Measurements from ENCODE around the gene UBXN7.

UBXN7 gene

DNA sequence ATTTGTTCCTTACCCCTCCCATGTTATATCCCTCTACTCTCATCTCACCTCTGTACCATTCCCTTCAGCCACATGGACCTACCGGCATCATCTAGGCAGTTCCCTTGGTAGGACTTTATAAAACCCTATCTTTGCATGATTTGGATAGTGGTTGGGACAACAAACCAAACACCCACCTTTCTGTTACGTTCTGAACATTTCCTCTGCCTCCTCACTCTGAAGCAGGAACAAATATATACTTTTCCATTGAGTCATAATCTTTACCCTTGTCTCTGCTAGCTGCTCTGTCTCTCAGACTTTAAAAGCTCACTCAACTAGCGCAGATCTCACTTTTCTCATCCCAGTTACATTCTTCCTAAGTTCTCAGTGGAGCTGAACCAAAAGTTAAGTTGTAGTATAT lies 17.8 kb downstream of the UBXN7 start:
- no peak overlapping the region for H3K4me3 ChIP-seq (ENCODE audit: control insufficient read depth, low read depth, low read length)

GRCh38 chr3:196412704-196413103 lies 19.5 kb downstream of the UBXN7 start:
- H3K4me3 ChIP-seq (ENCODE audit: control insufficient read depth, low read depth, low read length): no peak overlapping the region
- no peak for DNase-seq (ENCODE audit: low read depth)
- TF ChIP-seq, protein P1, sequence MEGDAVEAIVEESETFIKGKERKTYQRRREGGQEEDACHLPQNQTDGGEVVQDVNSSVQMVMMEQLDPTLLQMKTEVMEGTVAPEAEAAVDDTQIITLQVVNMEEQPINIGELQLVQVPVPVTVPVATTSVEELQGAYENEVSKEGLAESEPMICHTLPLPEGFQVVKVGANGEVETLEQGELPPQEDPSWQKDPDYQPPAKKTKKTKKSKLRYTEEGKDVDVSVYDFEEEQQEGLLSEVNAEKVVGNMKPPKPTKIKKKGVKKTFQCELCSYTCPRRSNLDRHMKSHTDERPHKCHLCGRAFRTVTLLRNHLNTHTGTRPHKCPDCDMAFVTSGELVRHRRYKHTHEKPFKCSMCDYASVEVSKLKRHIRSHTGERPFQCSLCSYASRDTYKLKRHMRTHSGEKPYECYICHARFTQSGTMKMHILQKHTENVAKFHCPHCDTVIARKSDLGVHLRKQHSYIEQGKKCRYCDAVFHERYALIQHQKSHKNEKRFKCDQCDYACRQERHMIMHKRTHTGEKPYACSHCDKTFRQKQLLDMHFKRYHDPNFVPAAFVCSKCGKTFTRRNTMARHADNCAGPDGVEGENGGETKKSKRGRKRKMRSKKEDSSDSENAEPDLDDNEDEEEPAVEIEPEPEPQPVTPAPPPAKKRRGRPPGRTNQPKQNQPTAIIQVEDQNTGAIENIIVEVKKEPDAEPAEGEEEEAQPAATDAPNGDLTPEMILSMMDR (IDR thresholded peaks at IDR 0.05; ENCODE audit: control insufficient read depth, insufficient read depth, low read depth, low read length, missing control alignments): no peak

More for the DNA sequence above, 17.8 kb downstream of the UBXN7 start:
- DNase-seq (ENCODE audit: low read depth): no peak
- TF ChIP-seq, protein P1 (IDR thresholded peaks at IDR 0.05; ENCODE audit: control insufficient read depth, insufficient read depth, low read depth, low read length, missing control alignments): no peak

DNA sequence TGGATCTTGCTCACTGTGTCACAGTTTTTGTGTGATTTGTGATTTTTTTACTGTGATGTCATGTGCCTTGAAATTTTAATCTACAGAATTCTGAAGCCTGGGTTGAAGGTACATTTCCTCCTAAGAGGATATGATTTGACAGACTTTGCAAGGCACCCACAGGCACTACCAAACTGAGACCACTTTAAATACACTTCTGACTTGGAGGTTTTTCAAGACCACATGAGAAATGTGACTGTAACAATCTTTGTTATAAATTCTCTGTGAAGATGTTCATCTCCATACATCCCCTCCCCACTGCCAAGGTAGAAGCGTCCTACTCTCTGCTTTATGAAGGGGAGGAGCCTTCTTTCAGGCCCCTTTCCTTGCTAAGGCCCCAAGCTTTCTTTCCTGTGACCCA lies 22.8 kb downstream of the UBXN7 start:
- TF ChIP-seq, protein P1 (IDR thresholded peaks at IDR 0.05; ENCODE audit: control insufficient read depth, insufficient read depth, low read depth, low read length, missing control alignments): no peak
- H3K4me3 ChIP-seq (ENCODE audit: control insufficient read depth, low read depth, low read length): no peak overlapping the region
- no peak for DNase-seq (ENCODE audit: low read depth)

GRCh38 chr3:196408565-196409300 lies 23.5 kb downstream of the UBXN7 start:
- TF ChIP-seq, protein P1 (IDR thresholded peaks at IDR 0.05; ENCODE audit: control insufficient read depth, insufficient read depth, low read depth, low read length, missing control alignments): no peak
- H3K4me3 ChIP-seq (ENCODE audit: control insufficient read depth, low read depth, low read length): no peak overlapping the region
- no peak for DNase-seq (ENCODE audit: low read depth)

DNA sequence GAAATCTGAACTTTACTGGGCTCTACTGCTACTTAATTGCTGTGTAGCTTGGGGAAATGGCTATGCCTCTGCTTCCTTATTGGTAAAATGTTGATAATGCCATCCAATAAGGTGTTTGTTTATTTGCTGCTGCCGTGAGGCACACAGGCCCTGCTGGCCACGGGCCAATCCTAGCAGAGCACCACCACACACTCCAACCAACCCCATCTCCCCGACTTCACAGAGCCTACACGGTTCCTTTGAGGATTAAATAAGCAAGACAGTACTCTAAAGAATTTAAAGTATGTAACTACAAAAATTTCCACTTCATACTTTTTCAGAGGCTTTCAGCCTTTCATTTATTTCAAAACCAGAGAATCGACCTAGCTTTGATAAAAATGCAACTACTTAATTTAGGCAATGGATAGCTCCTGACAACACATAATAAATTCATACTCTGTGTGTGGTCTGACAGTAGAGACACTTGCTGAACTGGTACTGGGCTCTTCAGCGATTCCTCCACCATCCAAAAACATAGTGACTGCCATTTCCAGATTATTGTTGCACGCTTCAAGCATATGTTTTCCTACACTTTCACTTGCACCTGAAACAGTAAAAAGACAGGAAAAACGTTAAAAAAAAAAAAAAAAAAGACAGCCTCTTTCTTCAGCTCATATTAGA lies 25.3 kb downstream of the UBXN7 start:
- TF ChIP-seq, protein P1 (IDR thresholded peaks at IDR 0.05; ENCODE audit: control insufficient read depth, insufficient read depth, low read depth, low read length, missing control alignments): no peak
- no peak overlapping the region for H3K4me3 ChIP-seq (ENCODE audit: control insufficient read depth, low read depth, low read length)
- DNase-seq (ENCODE audit: low read depth): peak; percentile 46

DNA sequence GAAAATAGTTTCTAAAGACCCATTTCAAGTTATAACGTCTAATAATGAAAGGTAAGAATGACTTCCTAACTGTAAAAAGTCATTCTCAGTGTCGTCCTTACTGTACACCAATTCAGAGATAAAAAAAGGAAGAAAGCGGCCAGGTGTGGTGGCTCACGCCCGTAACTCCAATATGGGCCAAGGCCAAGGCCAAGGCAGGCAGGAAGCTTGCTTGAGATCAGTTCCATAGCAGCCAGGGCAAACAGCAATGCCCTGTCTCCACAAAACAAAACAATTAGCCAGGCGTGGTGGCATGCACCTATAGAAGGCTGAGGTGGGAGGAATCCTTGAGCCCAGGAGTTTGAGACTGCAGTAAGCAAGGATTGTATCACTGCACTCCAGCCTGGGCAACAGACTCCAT lies 31.9 kb downstream of the UBXN7 start:
- TF ChIP-seq, protein P1 (IDR thresholded peaks at IDR 0.05; ENCODE audit: control insufficient read depth, insufficient read depth, low read depth, low read length, missing control alignments): no peak
- no peak for DNase-seq (ENCODE audit: low read depth)
- H3K4me3 ChIP-seq (ENCODE audit: control insufficient read depth, low read depth, low read length): no peak overlapping the region

Data from AG09309 (cell line).